Esophagus squamous epithelium (tissue), 4 donors: ENCODE measurements around the gene PLXNB1.

Experiments
- CTCF ChIP-seq, 6 experiments: fragments of 450-650 bp in 4 of 6; fragments of 200-600 bp in 2 of 6; sonication (generic) in 2 of 6; IDR thresholded peaks; one replicate each; pipeline ENCODE4 v1.5.1; 2016 to 2019; ENCODE audit warnings: antibody characterized with exemption in 6 of 6, mild to moderate bottlenecking in 4 of 6, moderate library complexity in 4 of 6
- POLR2A ChIP-seq, 4 donors: fragments of 450-650 bp; IDR thresholded peaks; one replicate each; pipeline ENCODE4 v1.6.1; 2017; ENCODE audit warnings: antibody characterized with exemption in 4 of 4, mild to moderate bottlenecking in 4 of 4, moderate library complexity in 3 of 4

DNA sequence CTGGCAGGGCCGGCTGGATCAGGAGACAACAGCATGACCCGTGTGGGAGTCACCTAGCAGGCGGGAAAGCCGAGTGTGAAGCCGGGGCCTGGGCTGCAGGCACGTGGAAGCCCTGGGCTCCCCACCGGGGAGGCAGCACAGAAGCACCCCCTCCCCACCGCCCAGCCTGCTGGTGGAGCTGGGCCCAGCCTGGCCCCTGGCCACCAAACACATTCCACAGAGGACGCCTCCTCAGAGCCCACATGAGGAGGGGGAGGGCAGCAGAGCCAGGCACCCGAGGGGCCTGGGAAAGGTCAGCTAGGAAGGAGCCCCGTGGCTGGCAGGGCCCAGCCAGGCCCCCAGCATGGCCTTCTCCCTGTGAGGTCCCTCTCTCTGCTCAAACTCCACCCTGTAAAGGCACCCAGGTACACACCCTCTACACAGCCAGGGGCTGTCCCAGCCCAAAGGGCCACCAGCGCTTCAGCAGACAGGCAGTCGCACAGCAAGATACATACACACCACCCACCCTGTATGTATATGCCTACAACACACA is 4.5 kb downstream of the PLXNB1 start:
- no peak for TF ChIP-seq POLR2A (IDR thresholded peaks at IDR 0.05)
- no peak for TF ChIP-seq CTCF (IDR thresholded peaks at IDR 0.05)
